ENCODE measurements around the gene MYOF.
"Not testable (repeated sequence)": the region's sequence is repeated elsewhere in the genome, so short reads cannot be mapped to it uniquely, and the experiment has no call there.

The MYOF gene

DNA sequence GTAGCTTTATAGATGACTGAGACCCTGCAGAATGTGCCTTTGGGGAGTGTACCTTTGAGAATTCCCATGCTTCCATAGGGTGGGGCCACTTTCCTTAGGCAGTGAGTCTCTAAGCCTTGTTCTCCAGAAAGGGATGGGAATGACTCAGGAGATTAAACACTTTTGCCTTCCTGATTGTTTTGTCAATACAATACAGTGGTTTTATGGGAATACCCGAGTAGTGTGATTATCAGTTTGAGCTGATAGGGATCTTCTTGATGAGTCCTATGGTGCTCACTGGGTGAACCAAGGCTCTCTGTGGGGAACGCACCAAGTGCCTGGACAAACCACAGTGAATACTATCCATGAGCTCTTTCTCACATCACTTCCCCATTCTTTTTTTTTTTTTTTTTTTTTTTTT, 6.3 kb downstream of the MYOF start:
- no peak for DNase-seq

- DNase-seq: no peak
Observed at GRCh38 chr10:93475227-93475626, 6.9 kb downstream of the MYOF start.

DNA sequence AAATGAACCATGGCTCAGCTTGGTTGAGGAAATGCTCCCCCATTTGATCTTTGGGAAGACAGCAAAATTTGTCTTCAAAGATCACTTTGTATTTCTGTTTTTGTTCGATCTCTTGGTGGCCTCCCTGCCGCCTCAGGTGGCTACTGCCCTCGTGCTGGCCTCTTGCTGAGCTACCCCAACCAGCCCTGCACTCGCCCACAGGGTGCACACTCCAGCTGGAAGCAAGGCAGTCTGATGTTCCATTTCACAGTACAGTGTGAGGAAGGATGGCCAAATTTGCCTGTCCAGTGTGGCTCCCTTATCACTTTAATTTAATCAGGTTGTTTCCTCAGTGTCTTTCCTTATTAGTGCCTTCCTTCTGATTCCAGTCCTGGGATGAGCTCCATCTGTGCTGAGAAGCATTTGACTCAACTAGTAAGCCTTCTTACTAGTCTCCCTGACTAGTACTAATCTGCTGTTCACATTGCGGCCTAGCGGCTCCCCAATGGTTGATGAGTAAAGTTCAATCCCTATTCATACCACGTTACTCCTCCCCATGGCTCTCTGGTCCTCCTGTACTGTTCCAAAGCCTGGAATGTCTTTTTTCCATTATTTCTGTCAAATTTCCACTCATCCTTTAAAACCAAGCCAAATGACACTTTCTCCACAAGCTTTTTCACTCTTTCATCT, 8.2 kb downstream of the MYOF start:
- no peak for DNase-seq

DNA sequence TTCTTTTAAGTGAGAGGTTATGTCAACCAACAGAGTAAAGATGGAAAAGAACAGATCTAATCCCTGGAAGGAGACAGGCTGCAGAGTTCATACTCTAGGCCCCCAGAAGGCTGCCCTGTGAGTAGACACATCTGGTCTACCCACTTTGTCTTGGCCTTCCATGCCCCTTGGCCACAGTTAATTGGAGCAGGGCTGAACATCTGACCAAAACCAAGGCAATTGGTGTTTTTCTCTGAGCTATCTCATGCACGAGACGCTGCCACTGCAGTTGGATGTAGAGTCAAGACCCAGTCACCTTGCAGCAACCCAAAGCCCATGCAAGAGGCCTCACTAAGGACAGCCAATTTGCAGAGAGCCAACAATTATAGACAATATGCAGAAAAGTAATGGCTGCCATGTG, 9.0 kb downstream of the MYOF start:
- no peak for DNase-seq

DNA sequence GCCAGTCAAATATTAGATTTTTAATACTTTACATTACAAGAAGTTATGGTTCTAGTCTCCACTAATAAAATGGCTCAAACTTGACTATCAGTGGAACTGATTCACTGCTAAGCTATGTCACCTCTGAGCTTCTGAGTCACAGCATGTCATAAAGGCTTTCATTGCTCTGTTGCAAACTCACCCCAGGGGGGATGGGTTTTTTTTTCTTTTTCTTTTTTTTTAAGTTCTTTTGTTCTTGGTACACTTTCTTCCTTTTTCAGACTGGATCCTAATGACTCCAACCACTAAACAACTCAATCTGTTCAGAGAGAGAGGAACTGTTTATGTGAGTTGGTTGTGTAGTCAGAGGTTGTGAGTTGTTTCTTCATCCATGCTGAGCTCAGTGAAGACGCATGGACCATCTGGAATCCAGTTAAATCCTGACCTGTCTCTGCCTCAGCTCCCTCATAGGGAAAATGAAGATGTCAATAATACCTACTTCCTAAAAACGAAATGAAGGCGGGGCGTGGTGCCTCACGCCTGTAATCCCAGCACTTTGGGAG, 11.0 kb downstream of the MYOF start:
- DNase-seq: no peak

GRCh38 chr10:93469454-93469853, 12.7 kb downstream of the MYOF start:
- no peak for DNase-seq

GRCh38 chr10:93468461-93469213, 13.5 kb downstream of the MYOF start:
- DNase-seq: no peak

GRCh38 chr10:93467635-93468034, 14.5 kb downstream of the MYOF start:
- DNase-seq: not testable (repeated sequence)

DNA sequence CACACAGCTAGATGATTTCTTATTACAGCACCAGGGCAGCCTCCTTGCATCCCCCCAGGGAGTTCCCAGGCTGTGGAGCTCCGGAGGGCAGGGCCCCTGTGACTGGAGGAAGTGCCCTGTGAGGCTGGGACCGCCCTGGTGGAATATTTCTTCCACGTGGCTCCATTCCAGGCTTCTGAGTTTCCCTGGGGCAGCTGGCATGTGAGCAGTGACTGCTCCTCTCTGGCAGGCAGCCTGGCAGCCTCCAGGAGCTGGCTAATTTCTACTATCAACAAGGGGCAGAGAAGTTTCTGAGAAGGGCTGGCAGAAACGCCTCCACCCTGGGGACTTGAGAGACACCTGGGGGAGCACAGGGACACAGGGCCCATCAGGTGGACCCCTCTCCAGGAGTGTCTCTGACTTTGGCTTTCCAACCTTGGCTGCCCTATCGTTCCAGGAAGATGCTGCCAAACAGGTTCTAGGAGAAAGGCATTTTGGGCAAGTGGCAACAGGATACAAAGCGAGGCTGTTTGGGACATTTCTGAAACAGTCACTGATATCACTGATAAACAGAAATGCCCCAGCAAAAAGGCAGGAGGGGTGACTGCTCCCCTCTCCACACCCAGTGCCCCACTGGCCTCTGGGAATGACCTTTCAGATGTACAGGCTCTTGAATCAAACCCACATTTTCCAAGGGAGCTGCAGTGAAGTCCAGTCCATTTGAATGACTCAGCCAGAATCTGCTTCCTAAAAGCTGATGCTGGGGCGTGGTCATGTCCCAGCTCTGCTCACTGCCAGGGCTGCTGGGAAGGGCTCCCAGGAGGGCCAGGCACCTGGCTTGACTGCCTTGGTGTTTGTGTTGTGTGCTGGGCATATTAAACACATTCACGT, 16.1 kb downstream of the MYOF start:
- no peak for DNase-seq

DNA sequence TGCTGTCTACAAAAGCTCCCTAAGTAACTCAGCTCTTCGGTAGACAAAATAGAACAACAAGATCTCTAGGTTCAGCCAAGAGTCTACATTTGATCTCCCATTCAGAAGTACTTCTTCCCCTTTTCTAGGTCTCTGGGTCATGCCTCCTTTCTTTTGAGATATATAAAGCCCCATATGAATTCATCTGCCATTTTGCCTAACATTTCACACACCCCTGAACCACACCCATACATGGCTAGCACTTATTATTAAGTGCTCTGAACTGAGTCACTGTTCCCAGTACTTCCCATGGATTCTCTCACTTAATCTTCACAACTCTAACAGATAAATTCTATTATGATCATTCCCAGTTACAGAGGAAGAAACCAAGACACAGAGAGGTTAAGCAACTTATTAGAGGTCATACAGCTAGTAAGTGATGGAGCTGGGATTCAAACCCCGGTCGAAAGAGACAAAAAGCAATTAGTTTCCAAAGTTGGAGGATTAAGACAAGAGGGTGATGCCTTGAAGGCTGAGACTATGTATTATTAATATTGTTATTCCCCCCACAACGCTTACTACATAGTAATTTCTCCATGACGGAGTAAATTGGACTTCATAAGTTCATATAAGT, 17.3 kb downstream of the MYOF start:
- no peak for DNase-seq

- no peak for DNase-seq
Observed at GRCh38 chr10:93463723-93464476, 18.2 kb downstream of the MYOF start.

GRCh38 chr10:93462881-93463280, 19.3 kb downstream of the MYOF start:
- DNase-seq: peak in 1 of 2 donors; percentile 17

GRCh38 chr10:93462371-93462770, 19.8 kb downstream of the MYOF start:
- no peak for DNase-seq

DNA sequence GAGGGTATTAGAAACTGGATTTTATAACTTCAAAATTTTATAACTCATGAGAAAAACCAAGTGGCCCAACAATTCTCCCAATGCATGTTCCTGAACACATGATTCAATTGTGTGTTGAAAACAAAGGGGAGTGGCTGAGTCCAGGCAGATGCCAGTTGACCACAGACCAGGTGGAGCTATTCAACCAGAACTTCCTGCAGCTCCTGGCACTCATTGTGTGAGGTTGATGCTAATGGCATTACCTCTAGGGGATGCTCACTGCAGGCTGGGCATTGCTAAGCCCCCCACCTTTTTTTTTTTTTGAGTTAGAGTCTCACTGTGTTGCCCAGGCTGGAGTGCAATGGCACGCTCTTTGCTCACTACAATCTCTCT, 20.3 kb downstream of the MYOF start:
- DNase-seq: no peak

- DNase-seq: no peak
Observed at GRCh38 chr10:93461109-93461806, 20.9 kb downstream of the MYOF start.

DNA sequence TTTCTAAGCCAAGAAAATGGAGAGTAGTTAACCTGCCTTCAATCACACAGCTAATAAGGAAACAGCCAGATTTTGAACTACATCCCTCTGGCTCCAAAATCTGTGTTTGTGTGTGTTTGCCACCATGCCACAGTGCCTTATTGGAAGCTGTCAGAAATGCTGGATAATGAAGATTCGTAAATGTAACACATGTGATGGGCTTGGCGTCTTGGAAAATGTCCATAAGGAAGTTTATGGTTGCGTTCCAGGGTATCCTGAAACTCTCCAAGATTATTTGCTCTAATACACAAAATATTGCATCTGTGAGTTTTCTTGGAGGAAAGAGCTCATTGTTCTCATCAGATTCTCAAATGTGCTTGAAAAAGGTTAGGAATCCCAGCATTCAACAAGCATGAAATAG, 22.7 kb downstream of the MYOF start:
- no peak for DNase-seq

GRCh38 chr10:93458821-93459257, 23.3 kb downstream of the MYOF start:
- DNase-seq: no peak

DNA sequence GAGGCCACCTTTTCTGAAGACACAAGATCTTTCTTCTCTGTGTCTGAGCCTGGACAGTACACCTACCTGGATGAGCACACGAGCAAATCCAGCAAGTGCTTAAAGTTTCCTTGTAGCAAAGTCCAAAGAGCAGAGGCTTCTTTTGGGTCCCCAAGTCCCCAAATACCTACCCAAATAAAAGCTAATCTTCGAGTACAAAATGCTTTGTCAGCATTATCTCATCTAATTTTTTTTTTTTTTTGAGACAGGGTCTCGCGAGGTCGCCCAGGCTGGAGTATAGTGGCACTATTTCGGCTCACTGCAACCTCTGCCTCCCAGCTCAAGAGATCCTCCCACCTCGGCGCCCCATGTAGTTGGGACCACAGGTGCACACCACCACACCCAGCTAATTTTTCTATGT, 24.6 kb downstream of the MYOF start:
- no peak for DNase-seq

- no peak for DNase-seq
Observed at GRCh38 chr10:93456480-93456879, 25.7 kb downstream of the MYOF start.

DNA sequence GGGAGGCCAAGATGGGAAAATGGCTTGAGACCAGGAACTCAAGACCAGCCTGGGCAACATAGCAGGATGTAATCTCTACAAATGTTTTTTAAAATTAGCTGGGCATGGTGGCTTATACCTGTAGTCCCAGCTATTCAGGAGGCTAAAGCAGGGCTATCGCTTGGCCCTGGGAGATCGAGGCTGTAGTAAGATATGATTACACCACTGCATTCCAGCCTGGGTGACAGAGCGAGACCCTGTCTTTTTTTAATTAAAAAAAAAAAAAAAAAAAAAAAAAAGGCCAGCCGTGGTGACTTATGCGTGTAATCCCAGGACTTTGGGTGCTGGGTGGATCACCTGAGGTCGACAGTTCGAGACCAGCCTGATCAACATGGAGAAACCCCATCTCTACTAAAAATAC, 27.4 kb downstream of the MYOF start:
- DNase-seq: no peak

- DNase-seq: no peak
Observed at GRCh38 chr10:93454146-93454545, 28.0 kb downstream of the MYOF start.

DNA sequence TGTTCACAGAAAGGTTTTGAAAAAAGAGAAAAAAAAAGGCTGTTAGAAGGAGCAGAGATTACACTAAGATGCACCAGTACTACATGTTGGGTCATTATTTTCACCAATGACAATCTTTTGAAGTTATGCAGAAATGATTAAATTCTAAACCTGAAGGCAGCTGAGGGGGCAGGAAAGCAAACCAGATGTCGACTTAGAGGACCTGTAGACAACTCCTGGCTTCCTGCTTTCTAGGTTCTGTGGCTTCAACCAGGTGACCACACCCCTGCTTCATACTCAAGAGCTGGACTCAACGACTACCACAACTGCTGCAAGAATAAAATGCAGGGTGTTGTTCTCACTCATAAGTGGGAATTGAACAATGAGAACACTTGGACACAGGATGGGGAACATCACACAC, 30.0 kb downstream of the MYOF start:
- no peak for DNase-seq

All from CD4-positive, alpha-beta T cell treated with Interleukin-1 beta for 1 hour (primary cell).